ENCODE measurements around the gene GNG2. TPM values are rescaled to one million over a fixed set of nuclear protein-coding genes. Genes with fewer than 3 reads are reported as not detected.

GNG2 gene
- total RNA-seq, 1 experiment from 2014 or later, result 8.6 TPM

- DNase-seq, result no peak
- no peaks in the 10 kb centered on the region for H3K9me3 ChIP-seq
- no peaks in the 10 kb centered on the region for H3K4me1 Mint-ChIP-seq (ENCODE audit: low read depth, unreplicated experiment)
- BruUV-seq (replicated peaks), result no TSS peak
- H3K4me3 ChIP-seq (ENCODE audit: low read depth, low read length), result no peak overlapping the region
- TF ChIP-seq CTCF (IDR thresholded peaks at IDR 0.05; ENCODE audit: insufficient read depth in 1 of 2, low read depth in 1 of 2, low read length in 1 of 2, severe bottlenecking in 1 of 2, unreplicated experiment in 1 of 2), result no peak
- H3K36me3 ChIP-seq (ENCODE audit: control insufficient read depth, insufficient read depth, low read length), result no peaks in the 10 kb centered on the region
- no peak overlapping the region for H3K4me3 Mint-ChIP-seq (ENCODE audit: unreplicated experiment)
- H3K36me3 Mint-ChIP-seq (ENCODE audit: insufficient read depth, unreplicated experiment), result no peaks in the 10 kb centered on the region
- POLR2A ChIA-PET, result no interaction called here
- intact Hi-C loops (cut with micrococcal nuclease; ENCODE audit: unreplicated experiment), result no loop called here
- H3K4me1 ChIP-seq, result no peaks in the 10 kb centered on the region
- H3K27me3 ChIP-seq (replicated peaks; ENCODE audit: control insufficient read depth, insufficient read depth, low read length), result no peaks in the 10 kb centered on the region
- H3K9me3 Mint-ChIP-seq (ENCODE audit: unreplicated experiment), result peaks cover 11% of the 10 kb centered on the region
- H3K27ac Mint-ChIP-seq (ENCODE audit: unreplicated experiment), result no peak overlapping the region
- H3K27me3 Mint-ChIP-seq (ENCODE audit: insufficient read depth, unreplicated experiment), result no peaks in the 10 kb centered on the region
- CTCF ChIA-PET, result no interaction called here
Measured at GRCh38 chr14:51950007-51950406, 89.6 kb downstream of the GNG2 start.

GRCh38 chr14:51951656-51952055, 91.2 kb downstream of the GNG2 start:
- POLR2A ChIA-PET, result interaction anchor here (0.7 kb wide), 1 partner anchor 49 kb away, joined by 3 read pairs; no protein-coding TSS in a partner anchor
- H3K27me3 ChIP-seq (replicated peaks; ENCODE audit: control insufficient read depth, insufficient read depth, low read length), result no peaks in the 10 kb centered on the region
- H3K4me1 Mint-ChIP-seq (ENCODE audit: low read depth, unreplicated experiment), result no peaks in the 10 kb centered on the region
- intact Hi-C loops (cut with micrococcal nuclease; ENCODE audit: unreplicated experiment), result no loop called here
- H3K36me3 Mint-ChIP-seq (ENCODE audit: insufficient read depth, unreplicated experiment), result no peaks in the 10 kb centered on the region
- no peak overlapping the region for H3K4me3 Mint-ChIP-seq (ENCODE audit: unreplicated experiment)
- no peaks in the 10 kb centered on the region for H3K36me3 ChIP-seq (ENCODE audit: control insufficient read depth, insufficient read depth, low read length)
- CTCF ChIA-PET, result no interaction called here
- BruUV-seq (replicated peaks), result no TSS peak
- no peak for TF ChIP-seq CTCF (IDR thresholded peaks at IDR 0.05; ENCODE audit: insufficient read depth in 1 of 2, low read depth in 1 of 2, low read length in 1 of 2, severe bottlenecking in 1 of 2, unreplicated experiment in 1 of 2)
- no peaks in the 10 kb centered on the region for H3K9me3 ChIP-seq
- no peak overlapping the region for H3K27ac Mint-ChIP-seq (ENCODE audit: unreplicated experiment)
- H3K27me3 Mint-ChIP-seq (ENCODE audit: insufficient read depth, unreplicated experiment), result no peaks in the 10 kb centered on the region
- H3K4me1 ChIP-seq, result no peaks in the 10 kb centered on the region
- peaks cover 11% of the 10 kb centered on the region for H3K9me3 Mint-ChIP-seq (ENCODE audit: unreplicated experiment)
- H3K4me3 ChIP-seq (ENCODE audit: low read depth, low read length), result no peak overlapping the region
- no peak for DNase-seq

GRCh38 chr14:51954031-51954430, 93.6 kb downstream of the GNG2 start:
- Mint-ChIP-seq H3K36me3 (ENCODE audit: insufficient read depth, unreplicated experiment) (no peaks in the 10 kb centered on the region), H3K4me3 (ENCODE audit: unreplicated experiment) (no peak overlapping the region), H3K4me1 (ENCODE audit: low read depth, unreplicated experiment) (no peaks in the 10 kb centered on the region), H3K9me3 (ENCODE audit: unreplicated experiment) (peaks cover 11% of the 10 kb centered on the region), H3K27me3 (ENCODE audit: insufficient read depth, unreplicated experiment) (no peaks in the 10 kb centered on the region), H3K27ac (ENCODE audit: unreplicated experiment) (no peak overlapping the region)
- no peak for DNase-seq
- Histone ChIP-seq H3K4me1 (no peaks in the 10 kb centered on the region), H3K4me3 (ENCODE audit: low read depth, low read length) (no peak overlapping the region), H3K36me3 (ENCODE audit: control insufficient read depth, insufficient read depth, low read length) (no peaks in the 10 kb centered on the region), H3K27me3 (replicated peaks; ENCODE audit: control insufficient read depth, insufficient read depth, low read length) (no peaks in the 10 kb centered on the region), H3K9me3 (peaks cover 5% of the 10 kb centered on the region; the same call in 1 of the 2 replicates)
- intact Hi-C loops (cut with micrococcal nuclease; ENCODE audit: unreplicated experiment), result no loop called here
- no TSS peak for BruUV-seq (replicated peaks)
- no peak for TF ChIP-seq CTCF (IDR thresholded peaks at IDR 0.05; ENCODE audit: insufficient read depth in 1 of 2, low read depth in 1 of 2, low read length in 1 of 2, severe bottlenecking in 1 of 2, unreplicated experiment in 1 of 2)
- ChIA-PET CTCF (no interaction called here), POLR2A (no interaction called here)

Measured in Caco-2 (cell line).